ENCODE results near the gene SORD. TPM values are rescaled to one million over a fixed set of nuclear protein-coding genes. Genes with fewer than 3 reads are reported as not detected.

The SORD gene
- total RNA-seq, 1 donor: 4.6 TPM

GRCh38 chr15:45111390-45112142 is 88.6 kb downstream of the SORD start:
- Histone ChIP-seq H3K4me3 (ENCODE audit: low read length) (no peak overlapping the region), H3K27me3 (ENCODE audit: insufficient read depth, low read length) (peaks cover 69% of the 10 kb centered on the region), H3K4me1 (ENCODE audit: insufficient read depth, low read length) (peaks cover 35% of the 10 kb centered on the region), H3K9me3 (ENCODE audit: low read depth, low read length) (no peaks in the 10 kb centered on the region)

GRCh38 chr15:45112143-45112590 is 89.2 kb downstream of the SORD start:
- H3K27me3 ChIP-seq (ENCODE audit: insufficient read depth, low read length): peaks cover 75% of the 10 kb centered on the region
- H3K4me3 ChIP-seq (ENCODE audit: low read length): no peak overlapping the region
- H3K4me1 ChIP-seq (ENCODE audit: insufficient read depth, low read length): peaks cover 41% of the 10 kb centered on the region
- H3K9me3 ChIP-seq (ENCODE audit: low read depth, low read length): no peaks in the 10 kb centered on the region

- Histone ChIP-seq H3K4me3 (ENCODE audit: low read length) (no peak overlapping the region), H3K27me3 (ENCODE audit: insufficient read depth, low read length) (peaks cover 81% of the 10 kb centered on the region), H3K9me3 (ENCODE audit: low read depth, low read length) (no peaks in the 10 kb centered on the region), H3K4me1 (ENCODE audit: insufficient read depth, low read length) (peaks cover 47% of the 10 kb centered on the region)
Measured at GRCh38 chr15:45112591-45113379, 89.8 kb downstream of the SORD start.

- Histone ChIP-seq H3K4me3 (ENCODE audit: low read length) (no peak overlapping the region), H3K9me3 (ENCODE audit: low read depth, low read length) (no peaks in the 10 kb centered on the region), H3K4me1 (ENCODE audit: insufficient read depth, low read length) (peaks cover 49% of the 10 kb centered on the region), H3K27me3 (ENCODE audit: insufficient read depth, low read length) (peaks cover 83% of the 10 kb centered on the region)
Measured at GRCh38 chr15:45113380-45113990, 90.5 kb downstream of the SORD start.

- H3K4me3 ChIP-seq (ENCODE audit: low read length): no peak within 1 kb of the TSS
- H3K4me1 ChIP-seq (ENCODE audit: insufficient read depth, low read length): peaks cover 49% of the 10 kb centered on the region
- H3K9me3 ChIP-seq (ENCODE audit: low read depth, low read length): no peaks in the 10 kb centered on the region
- H3K27me3 ChIP-seq (ENCODE audit: insufficient read depth, low read length): peaks cover 78% of the 10 kb centered on the region
Measured at GRCh38 chr15:45114076-45114750, 91.2 kb downstream of the SORD start, which contains the start of the genes DUOX2 and DUOXA2. Gene DUOX2 (minus strand): TSS chr15:45114172. CDS start chr15:45113411, 761 bp downstream. Gene DUOXA2 (plus strand): TSS chr15:45114326. CDS start chr15:45114606, 280 bp downstream.

- H3K4me3 ChIP-seq (ENCODE audit: low read length): no peak overlapping the region
- H3K27me3 ChIP-seq (ENCODE audit: insufficient read depth, low read length): peaks cover 73% of the 10 kb centered on the region
- peaks cover 49% of the 10 kb centered on the region for H3K4me1 ChIP-seq (ENCODE audit: insufficient read depth, low read length)
- no peaks in the 10 kb centered on the region for H3K9me3 ChIP-seq (ENCODE audit: low read depth, low read length)
Measured at GRCh38 chr15:45114751-45115085, 91.7 kb downstream of the SORD start.

GRCh38 chr15:45115312-45115820 is 92.4 kb downstream of the SORD start:
- Histone ChIP-seq H3K4me1 (ENCODE audit: insufficient read depth, low read length) (peaks cover 49% of the 10 kb centered on the region), H3K27me3 (ENCODE audit: insufficient read depth, low read length) (peaks cover 67% of the 10 kb centered on the region), H3K9me3 (ENCODE audit: low read depth, low read length) (no peaks in the 10 kb centered on the region), H3K4me3 (ENCODE audit: low read length) (no peak overlapping the region)

- H3K4me1 ChIP-seq (ENCODE audit: insufficient read depth, low read length): peaks cover 49% of the 10 kb centered on the region
- no peaks in the 10 kb centered on the region for H3K9me3 ChIP-seq (ENCODE audit: low read depth, low read length)
- peaks cover 64% of the 10 kb centered on the region for H3K27me3 ChIP-seq (ENCODE audit: insufficient read depth, low read length)
- H3K4me3 ChIP-seq (ENCODE audit: low read length): no peak overlapping the region
Measured at GRCh38 chr15:45116006-45116481, 93.0 kb downstream of the SORD start.

- H3K4me3 ChIP-seq (ENCODE audit: low read length): no peak overlapping the region
- H3K27me3 ChIP-seq (ENCODE audit: insufficient read depth, low read length): peaks cover 63% of the 10 kb centered on the region
- peaks cover 48% of the 10 kb centered on the region for H3K4me1 ChIP-seq (ENCODE audit: insufficient read depth, low read length)
- no peaks in the 10 kb centered on the region for H3K9me3 ChIP-seq (ENCODE audit: low read depth, low read length)
Measured at GRCh38 chr15:45116482-45117307, 93.7 kb downstream of the SORD start.

GRCh38 chr15:45117308-45118130 is 94.5 kb downstream of the SORD start:
- peaks cover 57% of the 10 kb centered on the region for H3K27me3 ChIP-seq (ENCODE audit: insufficient read depth, low read length)
- no peak overlapping the region for H3K4me3 ChIP-seq (ENCODE audit: low read length)
- H3K9me3 ChIP-seq (ENCODE audit: low read depth, low read length): no peaks in the 10 kb centered on the region
- peaks cover 40% of the 10 kb centered on the region for H3K4me1 ChIP-seq (ENCODE audit: insufficient read depth, low read length)

GRCh38 chr15:45118131-45118588 is 95.2 kb downstream of the SORD start:
- Histone ChIP-seq H3K4me1 (ENCODE audit: insufficient read depth, low read length) (peaks cover 33% of the 10 kb centered on the region), H3K27me3 (ENCODE audit: insufficient read depth, low read length) (peaks cover 52% of the 10 kb centered on the region), H3K4me3 (ENCODE audit: low read length) (no peak overlapping the region), H3K9me3 (ENCODE audit: low read depth, low read length) (no peaks in the 10 kb centered on the region)

- Histone ChIP-seq H3K4me3 (ENCODE audit: low read length) (no peak overlapping the region), H3K9me3 (ENCODE audit: low read depth, low read length) (no peaks in the 10 kb centered on the region), H3K4me1 (ENCODE audit: insufficient read depth, low read length) (peaks cover 26% of the 10 kb centered on the region), H3K27me3 (ENCODE audit: insufficient read depth, low read length) (peaks cover 48% of the 10 kb centered on the region)
Measured at GRCh38 chr15:45118996-45119395, 96.0 kb downstream of the SORD start.

All from mononuclear cell (primary cell).